GM21737 (cell line): ENCODE measurements around the gene HMGCS2.
"Not testable (repeated sequence)": the region's sequence is repeated elsewhere in the genome, so short reads cannot be mapped to it uniquely, and the experiment has no call there.

Source experiments
- ATAC-seq: cut with Tn5 transposase; IDR thresholded peaks from one replicate; pipeline ENCODE4 v1.9.1; 2021; ENCODE audit warnings: mild to moderate bottlenecking, moderate library complexity; ENCODE audit not compliant: unreplicated experiment

Gene HMGCS2

GRCh38 chr1:119731741-119732430, 36.8 kb downstream of the HMGCS2 start:
- ATAC-seq, result no peak

- ATAC-seq, result no peak
Measured at GRCh38 chr1:119731060-119731459, 37.6 kb downstream of the HMGCS2 start.

GRCh38 chr1:119729044-119729443, 39.7 kb downstream of the HMGCS2 start:
- no peak for ATAC-seq

GRCh38 chr1:119727991-119728390, 40.7 kb downstream of the HMGCS2 start:
- no peak for ATAC-seq

- ATAC-seq, result no peak
Measured at GRCh38 chr1:119725626-119726025, 43.1 kb downstream of the HMGCS2 start.

- ATAC-seq, result no peak
Measured at GRCh38 chr1:119724611-119725218, 44.0 kb downstream of the HMGCS2 start.

GRCh38 chr1:119721896-119722295, 46.8 kb downstream of the HMGCS2 start:
- ATAC-seq, result no peak

DNA sequence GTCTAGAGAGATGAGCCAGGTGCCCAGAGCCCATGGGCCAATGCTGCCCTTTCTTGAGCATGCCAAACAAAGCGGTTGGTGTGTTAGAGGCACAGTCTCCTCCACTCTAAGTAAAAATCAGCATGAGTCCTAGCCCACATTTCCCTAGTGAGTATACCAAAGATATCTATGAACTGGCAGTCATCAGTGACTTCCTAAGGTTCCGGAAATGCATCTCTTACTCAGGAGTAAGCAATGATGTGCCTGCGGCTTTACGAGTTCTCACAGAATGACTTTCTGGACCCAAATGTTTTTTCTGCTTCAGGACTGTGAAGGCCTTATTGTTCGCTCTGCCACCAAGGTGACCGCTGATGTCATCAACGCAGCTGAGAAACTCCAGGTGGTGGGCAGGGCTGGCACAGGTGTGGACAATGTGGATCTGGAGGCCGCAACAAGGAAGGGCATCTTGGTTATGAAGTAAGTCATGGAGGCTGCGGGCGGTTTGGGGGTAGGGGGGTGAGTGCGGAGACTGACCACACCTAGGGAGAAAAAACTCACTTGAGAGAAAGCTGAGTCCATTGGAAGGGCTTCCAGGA, 47.8 kb downstream of the HMGCS2 start:
- no peak for ATAC-seq

GRCh38 chr1:119718972-119719371, 49.7 kb downstream of the HMGCS2 start:
- no peak for ATAC-seq

GRCh38 chr1:119718409-119718808, 50.3 kb downstream of the HMGCS2 start:
- no peak for ATAC-seq

DNA sequence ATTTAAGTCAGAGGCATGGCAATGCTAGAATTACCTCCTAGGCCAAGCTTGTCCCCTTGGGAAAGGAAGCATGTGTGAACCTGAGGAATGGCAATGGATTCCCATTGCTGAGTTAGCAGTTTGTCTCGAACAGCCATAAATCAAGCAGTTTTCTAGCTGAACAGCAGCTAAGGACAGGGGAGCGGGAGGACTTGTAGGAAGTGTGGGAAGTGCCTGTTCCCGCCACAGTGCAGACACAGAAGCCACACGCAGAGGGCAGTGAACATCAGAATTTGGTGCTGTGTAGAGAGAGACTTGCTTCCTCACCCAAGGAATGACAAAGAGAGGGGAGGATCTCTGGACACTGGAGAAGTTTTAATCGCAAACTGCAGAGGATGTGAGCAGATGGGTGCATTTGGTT, 53.2 kb downstream of the HMGCS2 start:
- ATAC-seq, result no peak

GRCh38 chr1:119714583-119714982, 54.1 kb downstream of the HMGCS2 start:
- no peak for ATAC-seq

- no peak for ATAC-seq
Measured at GRCh38 chr1:119713749-119714456, 54.8 kb downstream of the HMGCS2 start.

- ATAC-seq, result no peak
Measured at GRCh38 chr1:119713039-119713748, 55.5 kb downstream of the HMGCS2 start.

GRCh38 chr1:119712342-119713038, 56.2 kb downstream of the HMGCS2 start:
- peak; percentile 56 for ATAC-seq

GRCh38 chr1:119711804-119712341, 56.8 kb downstream of the HMGCS2 start, which contains the start of gene PHGDH:
PHGDH (plus strand) TSS chr1:119711934; CDS start chr1:119712023, 89 bp downstream.
- ATAC-seq, result peak; percentile 73

GRCh38 chr1:119711356-119711803, 57.3 kb downstream of the HMGCS2 start:
- ATAC-seq, result not testable (repeated sequence)

- not testable (repeated sequence) for ATAC-seq
Measured at GRCh38 chr1:119706599-119706998, 62.1 kb downstream of the HMGCS2 start.

DNA sequence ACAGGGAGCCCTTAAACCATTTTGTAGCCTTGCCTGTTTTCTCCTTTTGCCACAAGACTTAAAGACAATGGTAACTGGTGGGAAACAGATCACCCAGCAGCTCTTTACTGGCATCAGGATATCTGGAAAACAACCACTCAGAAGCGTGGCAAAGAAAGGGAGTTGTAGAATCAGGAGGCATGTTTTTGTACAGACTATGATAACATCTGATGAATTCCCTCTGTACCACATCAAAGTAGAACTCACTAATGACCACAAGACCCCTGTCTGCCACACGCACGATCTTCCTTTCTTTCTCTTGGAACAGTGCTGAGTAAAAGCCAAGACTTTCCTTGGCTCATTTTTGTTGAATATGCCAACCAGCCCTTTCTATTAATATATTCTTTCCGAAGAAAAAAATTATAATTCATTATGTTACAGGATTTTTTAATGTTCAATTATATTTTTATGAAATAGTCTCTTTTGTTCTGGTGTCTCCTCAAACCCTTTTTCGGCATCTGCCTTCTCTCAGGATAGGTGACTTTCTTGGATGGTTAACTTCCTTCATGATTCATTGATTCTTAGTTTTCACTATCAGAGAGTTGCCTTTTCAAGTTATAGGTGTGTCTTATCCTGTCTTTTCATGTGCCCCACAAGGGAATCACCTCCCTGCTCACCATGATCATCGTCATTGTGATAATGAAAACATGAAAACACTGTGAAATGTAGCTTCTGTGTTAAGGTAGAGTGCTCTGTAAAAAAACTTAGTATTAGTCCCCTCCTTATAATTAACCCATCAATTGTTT, 64.8 kb downstream of the HMGCS2 start:
- ATAC-seq, result no peak
